Measurements from ENCODE around the gene DGKD. TPM values are rescaled to one million over a fixed set of nuclear protein-coding genes. Genes with fewer than 3 reads are reported as not detected.

DGKD gene
- total and polyA plus RNA-seq, 9 of the 15 experiments (the other 6 are each of a cell fraction or from before 2014, with no cell fraction given): 0.52 to 29.5 (median 10.6) TPM

- CTCF ChIA-PET (ENCODE audit: low intra/inter-chr PET ratio): no interaction called here
- no peak for ATAC-seq
- intact Hi-C loops (cut with micrococcal nuclease): no loop called here
- Histone ChIP-seq H3K9me3 (replicated peaks; ENCODE audit: control insufficient read depth, insufficient read depth, low read depth, low read length) (no peaks in the 10 kb centered on the region), H3K79me2 (ENCODE audit: control insufficient read depth, insufficient read depth, low read length) (peaks cover 38% of the 10 kb centered on the region), H3K27me3 (ENCODE audit: control insufficient read depth in 2 of 2, insufficient read depth in 2 of 2, low read length in 2 of 2) (no peaks in the 10 kb centered on the region), H3K4me3 (no peak overlapping the region; the same call in 1 of the 2 replicates), H3K4me2 (ENCODE audit: insufficient read depth, low read length) (no peak overlapping the region), H3K27ac (ENCODE audit: extremely low read depth, low read depth, low read length) (no peak overlapping the region), H2AFZ (ENCODE audit: low read depth, low read length) (no peak overlapping the region), H3K9me1 (ENCODE audit: control insufficient read depth, insufficient read depth, low read length) (no peaks in the 10 kb centered on the region), H3K36me3 (ENCODE audit: control insufficient read depth, insufficient read depth, low read length) (peaks cover 12% of the 10 kb centered on the region; the same call in 2 of the 3 replicates), H3K4me1 (replicated peaks in 1 of 2; ENCODE audit: control insufficient read depth in 2 of 2, insufficient read depth in 2 of 2, low read length in 2 of 2) (peaks cover 36% of the 10 kb centered on the region in 2 experiments), H4K20me1 (replicated peaks; ENCODE audit: control insufficient read depth, insufficient read depth, low read length) (peaks cover 11% of the 10 kb centered on the region), H3K9ac (ENCODE audit: insufficient read depth in 1 of 2, low read depth in 2 of 2, low read length in 2 of 2) (no peak overlapping the region; a peak in 1 of 4 replicates)
- no peak for DNase-seq (ENCODE audit: extremely low read depth in 1 of 4, low spot score in 3 of 4)
- no peak for TF ChIP-seq POLR2AphosphoS5 (IDR thresholded peaks at IDR 0.05; ENCODE audit: control insufficient read depth, insufficient read depth, low read depth, low read length)
- no peak for TF ChIP-seq BCL6 (CRISPR knock-in tag; IDR thresholded peaks at IDR 0.05)
- no peak for TF ChIP-seq ZNF140 (CRISPR knock-in tag; IDR thresholded peaks at IDR 0.05)
- TF ChIP-seq ZBTB1 (CRISPR knock-in tag; IDR thresholded peaks at IDR 0.05; ENCODE audit: borderline replicate concordance, low read depth): no peak
- TF ChIP-seq ZBTB12 (CRISPR knock-in tag; IDR thresholded peaks at IDR 0.05): no peak
- no peak for TF ChIP-seq MAFF (IDR thresholded peaks at IDR 0.05; ENCODE audit: low read length)
- no peak for TF ChIP-seq HMG20B (CRISPR knock-in tag; IDR thresholded peaks at IDR 0.05)
- TF ChIP-seq CEBPZ (IDR thresholded peaks at IDR 0.05; ENCODE audit: borderline replicate concordance, low read depth, low read length): no peak
- no peak for TF ChIP-seq ZNF583 (CRISPR knock-in tag; IDR thresholded peaks at IDR 0.05)
- TF ChIP-seq BRF1 (IDR thresholded peaks at IDR 0.05; ENCODE audit: borderline replicate concordance, extremely low read depth, insufficient read length): no peak
- TSS peak; percentile 69 for BruUV-seq (replicated peaks)
- POLR2A ChIA-PET: interaction anchor here (0.6 to 0.7 kb wide), 2 partner anchors 13 to 43 kb away, joined by 3 read pairs; no protein-coding TSS in a partner anchor
- 82% methylated on average over 10 of the region's 10 CpGs for WGBS (ENCODE audit: insufficient coverage, low coverage, missing lambda C conversion rate)
- in situ Hi-C loops (cut with MboI): no loop called here
- no peak for FAIRE-seq
Observed at GRCh38 chr2:233355916-233356315, 1.6 kb downstream of the DGKD start.
